ENCODE measurements around the gene TBL1XR1.

- TF ChIP-seq POLR2A (IDR thresholded peaks at IDR 0.05) (no peak), CTCF (IDR thresholded peaks at IDR 0.05) (no peak)
Observed at GRCh38 chr3:177102553-177102952, 94.7 kb downstream of the TBL1XR1 start.
